KOPT-K1 (cell line): ENCODE data around the gene CDH22.

Source experiments
- H3K27ac ChIP-seq: fragments of 200-600 bp; sonication (generic); 2 replicates; pipeline ENCODE4 v1.5.1; 2016; ENCODE audit warnings: antibody characterized with exemption, mild to moderate bottlenecking, low read depth, low read length; ENCODE audit not compliant: poor library complexity, severe bottlenecking
- H3K36me3 ChIP-seq: fragments of 200-600 bp; sonication (generic); 2 replicates; pipeline ENCODE4 v1.5.1; 2017; ENCODE audit warnings: antibody characterized with exemption, mild to moderate bottlenecking, low read length, moderate library complexity; ENCODE audit not compliant: insufficient read depth
- H3K9me3 ChIP-seq: fragments of 200-600 bp; sonication (generic); 2 replicates; pipeline ENCODE4 v1.5.1; 2017; ENCODE audit warnings: antibody characterized with exemption, low read length, mild to moderate bottlenecking; ENCODE audit not compliant: insufficient read depth, poor library complexity, severe bottlenecking

The CDH22 gene

GRCh38 chr20:46220455-46221207 lies 87.7 kb downstream of the CDH22 start:
- H3K36me3 ChIP-seq, result no peaks in the 10 kb centered on the region
- H3K9me3 ChIP-seq, result no peaks in the 10 kb centered on the region
- H3K27ac ChIP-seq, result no peak overlapping the region

DNA sequence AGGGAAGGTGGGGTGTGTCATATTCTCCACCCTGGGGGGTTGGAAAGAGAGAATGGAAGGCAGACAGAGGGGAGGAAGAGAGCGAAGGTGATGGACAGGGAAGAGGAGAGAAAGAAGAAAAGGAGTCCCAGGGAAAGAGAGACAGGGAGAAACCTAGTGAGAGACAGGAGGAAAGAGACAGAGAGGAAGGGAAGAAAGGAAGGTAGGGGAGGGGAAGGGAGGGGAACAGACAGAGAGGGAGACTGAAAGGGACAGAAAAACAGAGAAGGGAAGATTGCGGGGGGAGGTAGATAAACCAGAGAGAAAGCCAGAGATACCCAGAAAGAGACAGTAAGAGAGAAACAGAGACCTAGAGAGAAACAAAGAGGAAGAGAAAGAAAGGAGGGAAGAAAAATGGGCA lies 88.4 kb downstream of the CDH22 start:
- no peaks in the 10 kb centered on the region for H3K36me3 ChIP-seq
- H3K9me3 ChIP-seq, result no peaks in the 10 kb centered on the region
- no peak overlapping the region for H3K27ac ChIP-seq

DNA sequence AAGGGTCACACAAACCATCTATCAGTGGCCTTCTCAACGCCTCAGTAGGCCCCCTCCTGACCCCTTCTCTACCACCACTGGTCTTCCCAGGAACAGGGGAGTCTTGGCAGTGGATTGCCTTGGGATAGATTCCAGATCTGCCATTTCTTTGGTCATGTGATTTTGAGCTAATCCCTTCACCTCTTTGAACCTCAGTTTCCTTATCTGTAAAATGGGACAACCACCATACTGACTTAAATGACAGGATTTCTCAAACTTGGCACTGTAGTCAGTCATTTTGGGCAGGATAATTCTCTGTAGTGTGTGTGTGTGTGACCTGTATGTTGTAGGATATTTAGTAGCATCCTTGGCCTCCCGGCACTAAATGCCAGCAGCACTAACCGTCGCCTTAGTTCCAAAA lies 89.1 kb downstream of the CDH22 start:
- no peaks in the 10 kb centered on the region for H3K36me3 ChIP-seq
- no peak overlapping the region for H3K27ac ChIP-seq
- no peaks in the 10 kb centered on the region for H3K9me3 ChIP-seq

DNA sequence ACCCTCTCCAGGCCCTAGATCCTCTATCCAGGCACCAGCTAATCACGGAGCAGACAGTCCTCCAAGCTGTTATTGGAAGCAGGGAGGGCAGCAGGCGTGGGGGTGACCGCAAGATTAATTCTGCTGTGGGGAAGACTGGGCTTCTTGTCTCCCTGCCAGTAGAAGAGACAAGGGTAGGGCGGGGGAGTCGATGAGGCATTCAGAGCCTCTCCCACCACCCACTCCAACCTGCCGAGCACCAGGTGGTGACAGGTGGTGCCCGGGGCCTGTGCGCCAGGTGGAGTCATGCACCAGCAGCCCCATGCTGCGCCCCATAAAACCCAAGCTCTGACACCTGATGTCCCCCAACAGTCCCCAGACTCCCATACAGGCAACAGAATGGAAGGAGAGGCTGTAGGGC lies 89.6 kb downstream of the CDH22 start:
- H3K9me3 ChIP-seq, result no peaks in the 10 kb centered on the region
- no peaks in the 10 kb centered on the region for H3K36me3 ChIP-seq
- no peak overlapping the region for H3K27ac ChIP-seq

GRCh38 chr20:46217583-46217982 lies 90.7 kb downstream of the CDH22 start:
- no peaks in the 10 kb centered on the region for H3K36me3 ChIP-seq
- no peaks in the 10 kb centered on the region for H3K9me3 ChIP-seq

GRCh38 chr20:46216770-46217464 lies 91.4 kb downstream of the CDH22 start:
- no peaks in the 10 kb centered on the region for H3K9me3 ChIP-seq
- no peaks in the 10 kb centered on the region for H3K36me3 ChIP-seq
- no peak overlapping the region for H3K27ac ChIP-seq

More at GRCh38 chr20:46217583-46217982, 90.7 kb downstream of the CDH22 start:
- H3K27ac ChIP-seq, result no peak overlapping the region

- Histone ChIP-seq H3K36me3 (no peaks in the 10 kb centered on the region), H3K9me3 (no peaks in the 10 kb centered on the region), H3K27ac (no peak overlapping the region)
These were observed 92.2 kb downstream of the CDH22 start for GRCh38 chr20:46215913-46216707.

DNA sequence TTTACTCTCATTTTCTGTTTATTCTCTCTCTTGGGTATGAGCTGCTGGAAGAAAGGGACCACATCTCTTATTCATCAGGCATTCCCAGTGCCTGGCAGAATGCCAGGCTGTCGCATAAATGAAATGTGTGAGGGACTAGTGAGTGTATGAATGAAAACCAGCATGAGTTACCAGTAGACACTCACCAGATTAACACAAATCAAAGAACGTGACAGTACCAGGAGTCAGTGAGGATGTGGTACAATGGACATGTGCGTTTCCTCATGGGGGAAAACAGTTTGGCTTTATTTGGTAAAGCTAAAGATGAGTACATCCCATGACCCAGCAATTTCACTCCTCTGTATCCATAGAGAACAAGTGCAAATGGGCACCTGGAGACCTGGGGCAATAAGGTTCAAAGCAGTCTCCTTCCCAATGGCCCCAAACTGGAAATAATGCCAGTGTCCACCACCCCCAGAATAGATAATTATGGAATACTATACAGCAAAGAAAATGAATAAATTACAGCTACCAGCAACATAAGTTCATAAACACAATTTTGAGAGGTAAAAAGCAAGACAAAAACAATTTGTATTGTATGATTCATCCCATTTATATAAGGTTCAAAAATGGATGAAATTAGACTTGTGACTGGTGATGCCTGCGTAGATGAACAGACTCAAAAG lies 93.3 kb downstream of the CDH22 start:
- H3K9me3 ChIP-seq, result no peaks in the 10 kb centered on the region
- no peak overlapping the region for H3K27ac ChIP-seq
- no peaks in the 10 kb centered on the region for H3K36me3 ChIP-seq

DNA sequence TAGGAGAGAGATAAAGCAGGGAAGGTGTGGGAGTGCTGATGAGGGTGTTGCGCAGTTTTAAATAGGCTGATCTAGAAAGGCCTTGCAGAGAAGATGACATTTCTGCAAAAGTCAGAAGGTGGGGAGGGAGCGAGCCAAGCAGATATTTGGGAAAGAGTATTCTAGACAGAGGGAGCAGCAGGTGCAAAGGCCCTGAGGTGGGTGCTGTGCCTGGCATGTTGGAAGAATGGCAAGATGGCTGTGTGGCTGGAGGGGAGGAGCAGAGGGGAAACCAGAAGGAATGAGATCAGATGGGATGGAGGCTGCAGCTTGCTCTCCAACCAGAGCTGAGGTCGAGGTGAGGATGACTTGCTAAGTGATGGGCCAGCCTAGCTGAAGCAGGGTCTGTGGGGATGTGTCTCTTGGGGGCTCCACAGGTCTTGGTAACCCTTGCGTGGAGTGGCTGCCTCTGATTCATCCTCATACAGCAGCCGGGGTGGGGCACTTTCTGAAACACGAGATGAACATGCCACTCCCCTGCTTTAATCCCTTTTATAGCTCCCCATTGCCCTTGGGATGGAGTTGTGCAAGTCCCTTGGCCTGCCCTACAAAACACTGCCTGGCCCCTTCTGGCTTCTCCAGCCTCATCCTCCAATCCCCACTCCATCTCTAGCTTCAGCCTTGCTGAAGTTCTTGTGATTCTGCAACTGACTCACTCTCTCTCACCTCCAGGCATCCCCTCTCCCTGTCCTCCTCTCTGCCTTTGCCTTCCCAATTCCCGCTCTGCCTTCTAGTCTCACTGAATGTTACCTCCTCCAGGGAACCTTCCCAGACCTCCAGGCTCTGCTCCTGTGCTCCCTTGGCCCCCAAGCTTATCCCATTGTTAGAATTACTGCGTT lies 94.1 kb downstream of the CDH22 start:
- Histone ChIP-seq H3K9me3 (no peaks in the 10 kb centered on the region), H3K36me3 (no peaks in the 10 kb centered on the region), H3K27ac (no peak overlapping the region)

GRCh38 chr20:46212876-46213275 lies 95.4 kb downstream of the CDH22 start:
- Histone ChIP-seq H3K27ac (no peak overlapping the region), H3K36me3 (no peaks in the 10 kb centered on the region), H3K9me3 (no peaks in the 10 kb centered on the region)

GRCh38 chr20:46212252-46212651 lies 96.0 kb downstream of the CDH22 start:
- Histone ChIP-seq H3K9me3 (no peaks in the 10 kb centered on the region), H3K36me3 (no peaks in the 10 kb centered on the region), H3K27ac (no peak overlapping the region)

GRCh38 chr20:46211331-46211722 lies 97.0 kb downstream of the CDH22 start:
- H3K36me3 ChIP-seq, result no peaks in the 10 kb centered on the region
- no peaks in the 10 kb centered on the region for H3K9me3 ChIP-seq
- no peak overlapping the region for H3K27ac ChIP-seq

DNA sequence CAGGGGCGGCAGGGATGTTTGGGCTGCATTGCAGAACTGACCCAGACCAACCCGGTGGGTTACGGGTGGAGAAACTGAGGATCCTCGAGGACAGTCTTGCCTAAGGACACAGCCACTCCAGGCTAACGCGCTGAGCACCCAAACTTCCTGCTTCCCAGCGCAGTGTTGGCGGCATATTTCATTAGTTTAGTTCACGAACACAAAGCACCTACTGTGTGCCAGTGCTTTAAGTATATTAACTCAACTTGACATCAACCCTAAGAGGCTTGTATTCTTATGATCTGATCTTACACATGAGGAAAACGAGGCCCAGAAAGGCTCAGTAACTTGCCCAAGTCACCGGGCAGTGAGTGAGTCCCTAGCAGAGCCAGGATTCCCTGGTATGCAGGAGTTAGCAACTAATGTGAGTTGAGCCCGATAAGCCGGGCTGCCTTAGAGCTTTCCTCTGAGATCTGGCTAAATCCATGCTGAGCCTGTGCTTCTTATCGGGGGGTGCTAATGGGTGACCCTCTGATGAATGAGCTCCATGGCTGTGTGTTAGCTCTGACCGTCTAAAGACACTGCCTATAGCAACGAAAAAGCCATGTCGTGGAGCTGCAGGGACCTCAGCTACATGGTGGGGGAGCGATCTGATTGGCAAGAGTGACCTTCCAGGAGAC lies 97.5 kb downstream of the CDH22 start:
- H3K27ac ChIP-seq, result no peak overlapping the region
- no peaks in the 10 kb centered on the region for H3K36me3 ChIP-seq
- no peaks in the 10 kb centered on the region for H3K9me3 ChIP-seq
